OCI-LY3 (cell line): ENCODE measurements around the gene MAP3K9.

Source experiments
- EZH2phosphoT487 ChIP-seq: fragments of 200-600 bp; shearing (Covaris generic); IDR thresholded peaks from 2 replicates; pipeline ENCODE4 v1.6.1; 2018; ENCODE audit warnings: antibody characterized with exemption, mixed run types, low read depth
- TF ChIP-seq, protein P1 (sequence below): fragments of 200-600, 300-600 bp; sonication (generic); IDR thresholded peaks from 2 replicates; pipeline ENCODE4 v1.5.1; 2014; ENCODE audit warnings: antibody characterized with exemption, low read length, low read depth

DNA sequence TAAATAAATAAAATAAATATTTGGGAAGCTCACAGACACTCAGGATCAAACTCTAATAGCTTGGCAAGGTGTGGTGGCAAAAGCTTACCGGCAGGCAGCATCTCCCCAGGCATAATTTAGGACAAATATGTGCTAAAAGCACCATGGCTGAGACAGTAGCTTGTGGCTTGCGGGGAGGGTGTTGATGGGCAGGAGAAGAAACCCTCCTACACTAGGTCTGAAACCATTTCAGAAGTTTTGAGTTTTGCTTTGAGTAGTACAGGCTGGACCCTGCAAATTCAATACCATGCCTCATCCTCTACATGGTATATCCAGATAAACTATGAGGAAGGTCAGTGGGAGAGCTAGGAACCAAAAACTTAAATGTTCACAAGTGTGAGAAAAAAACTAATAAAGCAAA is 33.1 kb downstream of the MAP3K9 start:
- TF ChIP-seq, protein P1, sequence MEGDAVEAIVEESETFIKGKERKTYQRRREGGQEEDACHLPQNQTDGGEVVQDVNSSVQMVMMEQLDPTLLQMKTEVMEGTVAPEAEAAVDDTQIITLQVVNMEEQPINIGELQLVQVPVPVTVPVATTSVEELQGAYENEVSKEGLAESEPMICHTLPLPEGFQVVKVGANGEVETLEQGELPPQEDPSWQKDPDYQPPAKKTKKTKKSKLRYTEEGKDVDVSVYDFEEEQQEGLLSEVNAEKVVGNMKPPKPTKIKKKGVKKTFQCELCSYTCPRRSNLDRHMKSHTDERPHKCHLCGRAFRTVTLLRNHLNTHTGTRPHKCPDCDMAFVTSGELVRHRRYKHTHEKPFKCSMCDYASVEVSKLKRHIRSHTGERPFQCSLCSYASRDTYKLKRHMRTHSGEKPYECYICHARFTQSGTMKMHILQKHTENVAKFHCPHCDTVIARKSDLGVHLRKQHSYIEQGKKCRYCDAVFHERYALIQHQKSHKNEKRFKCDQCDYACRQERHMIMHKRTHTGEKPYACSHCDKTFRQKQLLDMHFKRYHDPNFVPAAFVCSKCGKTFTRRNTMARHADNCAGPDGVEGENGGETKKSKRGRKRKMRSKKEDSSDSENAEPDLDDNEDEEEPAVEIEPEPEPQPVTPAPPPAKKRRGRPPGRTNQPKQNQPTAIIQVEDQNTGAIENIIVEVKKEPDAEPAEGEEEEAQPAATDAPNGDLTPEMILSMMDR, result no peak
- TF ChIP-seq EZH2phosphoT487, result no peak
